ENCODE results near the gene LMNTD2.

DNA sequence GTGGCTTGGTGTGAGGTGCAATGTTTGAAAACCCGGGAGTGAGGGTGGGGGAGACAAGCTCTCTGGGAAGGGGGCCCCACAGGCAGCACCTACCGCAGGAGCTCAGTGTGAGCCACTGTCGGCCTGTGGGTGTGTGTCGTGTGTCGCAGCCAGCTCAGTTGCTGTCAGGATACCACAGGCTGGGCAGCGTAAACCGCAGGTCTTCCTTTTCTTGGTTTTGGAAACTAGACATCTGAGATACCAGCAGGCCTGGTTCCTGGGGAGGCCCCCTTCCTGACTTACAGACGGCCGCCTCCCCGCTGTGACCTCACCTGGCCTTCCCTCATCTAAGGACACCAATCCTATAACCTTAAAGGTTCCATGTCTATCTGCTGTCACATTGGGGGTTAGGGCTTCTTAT, 35.8 kb upstream of the LMNTD2 start:
- TF ChIP-seq, protein P1, sequence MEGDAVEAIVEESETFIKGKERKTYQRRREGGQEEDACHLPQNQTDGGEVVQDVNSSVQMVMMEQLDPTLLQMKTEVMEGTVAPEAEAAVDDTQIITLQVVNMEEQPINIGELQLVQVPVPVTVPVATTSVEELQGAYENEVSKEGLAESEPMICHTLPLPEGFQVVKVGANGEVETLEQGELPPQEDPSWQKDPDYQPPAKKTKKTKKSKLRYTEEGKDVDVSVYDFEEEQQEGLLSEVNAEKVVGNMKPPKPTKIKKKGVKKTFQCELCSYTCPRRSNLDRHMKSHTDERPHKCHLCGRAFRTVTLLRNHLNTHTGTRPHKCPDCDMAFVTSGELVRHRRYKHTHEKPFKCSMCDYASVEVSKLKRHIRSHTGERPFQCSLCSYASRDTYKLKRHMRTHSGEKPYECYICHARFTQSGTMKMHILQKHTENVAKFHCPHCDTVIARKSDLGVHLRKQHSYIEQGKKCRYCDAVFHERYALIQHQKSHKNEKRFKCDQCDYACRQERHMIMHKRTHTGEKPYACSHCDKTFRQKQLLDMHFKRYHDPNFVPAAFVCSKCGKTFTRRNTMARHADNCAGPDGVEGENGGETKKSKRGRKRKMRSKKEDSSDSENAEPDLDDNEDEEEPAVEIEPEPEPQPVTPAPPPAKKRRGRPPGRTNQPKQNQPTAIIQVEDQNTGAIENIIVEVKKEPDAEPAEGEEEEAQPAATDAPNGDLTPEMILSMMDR (IDR thresholded peaks at IDR 0.05; ENCODE audit: poor library complexity), result no peak
- no peak for TF ChIP-seq EZH2phosphoT487 (IDR thresholded peaks at IDR 0.05; ENCODE audit: low read depth, severe bottlenecking, unreplicated experiment)
- no peak for TF ChIP-seq EZH2 (IDR thresholded peaks at IDR 0.05; ENCODE audit: borderline replicate concordance)
